Measurements from ENCODE around the gene HECW1.

The HECW1 gene

GRCh38 chr7:43431020-43431595, 318.7 kb downstream of the HECW1 start:
- no peak for DNase-seq (ENCODE audit: low read depth in 2 of 2)

DNA sequence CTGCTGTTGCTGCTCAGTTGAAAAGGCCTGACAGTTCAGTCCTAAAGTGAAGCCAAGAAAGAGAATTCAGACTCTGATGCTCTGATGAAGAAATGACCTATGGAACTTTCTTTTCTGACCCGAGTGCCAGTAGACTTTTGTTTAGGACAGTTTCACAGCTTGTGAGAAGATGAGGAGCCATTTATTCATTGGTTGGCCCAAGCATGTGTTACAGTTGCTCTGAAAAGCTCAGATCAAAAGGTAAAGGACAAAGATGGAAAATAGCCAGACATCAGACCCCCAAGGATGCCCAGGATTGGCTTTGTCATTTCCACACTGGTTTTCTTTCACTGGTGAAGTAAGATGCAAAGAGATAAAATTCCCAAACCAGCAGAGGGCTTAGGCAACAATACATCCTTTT, 321.2 kb downstream of the HECW1 start:
- DNase-seq (ENCODE audit: low read depth in 2 of 2): no peak

GRCh38 chr7:43437001-43437400, 324.6 kb downstream of the HECW1 start:
- DNase-seq (ENCODE audit: low read depth in 2 of 2): no peak

- no peak for DNase-seq (ENCODE audit: low read depth in 2 of 2)
Observed at GRCh38 chr7:43438897-43439479, 326.5 kb downstream of the HECW1 start.

- no peak for DNase-seq (ENCODE audit: low read depth in 2 of 2)
Observed at GRCh38 chr7:43439631-43440401, 327.4 kb downstream of the HECW1 start.

GRCh38 chr7:43441231-43442130, 329.0 kb downstream of the HECW1 start:
- no peak for DNase-seq (ENCODE audit: low read depth in 2 of 2)

- DNase-seq (ENCODE audit: low read depth in 2 of 2): no peak
Observed at GRCh38 chr7:43443381-43443780, 330.9 kb downstream of the HECW1 start.

DNA sequence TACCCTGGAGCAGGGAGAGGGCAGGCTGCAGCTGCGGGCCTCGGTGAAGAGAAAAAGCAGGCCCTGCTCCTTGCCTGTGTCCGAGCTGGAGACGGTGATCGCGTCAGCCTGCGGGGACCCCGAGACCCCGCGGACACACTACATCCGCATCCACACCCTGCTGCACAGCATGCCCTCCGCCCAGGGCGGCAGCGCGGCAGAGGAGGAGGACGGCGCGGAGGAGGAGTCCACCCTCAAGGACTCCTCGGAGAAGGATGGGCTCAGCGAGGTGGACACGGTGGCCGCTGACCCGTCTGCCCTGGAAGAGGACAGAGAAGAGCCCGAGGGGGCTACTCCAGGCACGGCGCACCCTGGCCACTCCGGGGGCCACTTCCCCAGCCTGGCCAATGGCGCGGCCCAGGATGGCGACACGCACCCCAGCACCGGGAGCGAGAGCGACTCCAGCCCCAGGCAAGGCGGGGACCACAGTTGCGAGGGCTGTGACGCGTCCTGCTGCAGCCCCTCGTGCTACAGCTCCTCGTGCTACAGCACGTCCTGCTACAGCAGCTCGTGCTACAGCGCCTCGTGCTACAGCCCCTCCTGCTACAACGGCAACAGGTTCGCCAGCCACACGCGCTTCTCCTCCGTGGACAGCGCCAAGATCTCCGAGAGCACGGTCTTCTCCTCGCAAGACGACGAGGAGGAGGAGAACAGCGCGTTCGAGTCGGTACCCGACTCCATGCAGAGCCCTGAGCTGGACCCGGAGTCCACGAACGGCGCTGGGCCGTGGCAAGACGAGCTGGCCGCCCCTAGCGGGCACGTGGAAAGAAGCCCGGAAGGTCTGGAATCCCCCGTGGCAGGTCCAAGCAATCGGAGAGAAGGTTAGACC, 332.5 kb downstream of the HECW1 start:
- no peak for DNase-seq (ENCODE audit: low read depth in 2 of 2)

DNA sequence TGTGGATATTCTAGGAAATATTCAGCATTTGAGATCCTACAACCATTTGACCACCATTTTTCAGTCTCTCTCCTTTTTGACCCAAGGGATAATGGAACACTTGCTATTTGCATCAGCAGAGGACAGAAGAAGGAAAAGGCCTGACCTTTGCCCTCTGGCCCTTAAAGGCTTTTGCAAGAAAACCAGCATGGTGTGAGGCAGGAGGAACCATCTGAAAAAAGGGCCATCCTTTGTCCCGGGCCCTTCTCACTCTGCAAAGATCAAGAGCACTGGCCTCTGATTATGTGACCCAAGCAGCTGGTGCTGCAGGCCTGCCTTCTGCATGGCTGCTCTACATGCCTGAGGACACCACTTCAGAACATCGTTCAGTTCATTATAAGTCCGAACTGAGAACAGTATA, 337.1 kb downstream of the HECW1 start:
- no peak for DNase-seq (ENCODE audit: low read depth in 2 of 2)

- DNase-seq (ENCODE audit: low read depth in 2 of 2): no peak
Observed at GRCh38 chr7:43450894-43451293, 338.4 kb downstream of the HECW1 start.

- peak in 1 of 2 experiments; percentile 28 for DNase-seq (ENCODE audit: low read depth in 2 of 2)
Observed at GRCh38 chr7:43454936-43455518, 342.6 kb downstream of the HECW1 start.

DNA sequence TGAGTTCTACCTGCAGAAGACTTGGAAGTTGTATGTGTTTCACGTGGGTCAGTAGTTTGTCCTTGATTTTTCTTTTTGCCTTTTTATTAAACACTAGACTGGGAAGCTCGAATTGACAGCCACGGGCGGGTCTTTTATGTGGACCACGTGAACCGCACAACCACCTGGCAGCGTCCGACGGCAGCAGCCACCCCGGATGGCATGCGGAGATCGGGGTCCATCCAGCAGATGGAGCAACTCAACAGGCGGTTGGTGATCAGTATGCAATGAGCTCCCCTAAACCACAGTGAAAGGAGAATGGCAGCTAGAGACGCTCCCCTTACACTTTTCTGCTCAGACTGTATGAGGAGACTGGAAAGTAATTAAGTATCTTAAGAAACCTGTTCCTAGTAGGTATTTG, 343.8 kb downstream of the HECW1 start:
- no peak for DNase-seq (ENCODE audit: low read depth in 2 of 2)

DNA sequence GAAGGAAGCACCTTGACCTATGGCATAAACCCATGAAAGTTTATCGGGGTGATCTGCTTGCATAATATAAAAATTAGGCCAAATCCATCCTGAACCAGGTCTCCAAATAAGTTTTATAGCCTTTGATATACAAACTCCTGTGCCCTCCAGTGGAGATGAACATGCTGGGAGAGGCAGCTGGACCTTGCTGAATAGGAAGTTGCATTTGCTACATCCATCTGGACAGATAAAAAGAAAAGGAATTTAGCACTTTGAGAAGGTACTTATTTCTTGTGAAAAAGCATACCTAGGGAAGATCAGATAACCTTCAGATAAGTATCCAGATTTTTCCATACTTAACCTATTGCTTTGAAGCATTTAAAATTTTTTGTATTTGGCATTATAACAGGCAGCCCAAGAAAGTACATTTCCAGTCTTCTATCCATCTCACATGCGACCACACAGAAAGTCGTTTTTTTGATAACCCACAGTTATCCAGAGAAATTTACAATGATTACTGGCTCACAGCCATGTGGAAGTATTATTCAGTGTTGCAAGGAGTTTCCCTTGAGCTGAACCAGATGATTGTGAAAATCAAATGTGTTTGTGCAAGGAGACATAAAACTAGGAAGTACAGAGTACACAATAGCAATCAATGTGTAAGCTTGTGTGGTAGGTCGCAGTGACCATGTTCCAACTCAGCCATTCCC, 346.0 kb downstream of the HECW1 start:
- no peak for DNase-seq (ENCODE audit: low read depth in 2 of 2)

- DNase-seq (ENCODE audit: low read depth in 2 of 2): no peak
Observed at GRCh38 chr7:43459019-43459337, 346.5 kb downstream of the HECW1 start.

DNA sequence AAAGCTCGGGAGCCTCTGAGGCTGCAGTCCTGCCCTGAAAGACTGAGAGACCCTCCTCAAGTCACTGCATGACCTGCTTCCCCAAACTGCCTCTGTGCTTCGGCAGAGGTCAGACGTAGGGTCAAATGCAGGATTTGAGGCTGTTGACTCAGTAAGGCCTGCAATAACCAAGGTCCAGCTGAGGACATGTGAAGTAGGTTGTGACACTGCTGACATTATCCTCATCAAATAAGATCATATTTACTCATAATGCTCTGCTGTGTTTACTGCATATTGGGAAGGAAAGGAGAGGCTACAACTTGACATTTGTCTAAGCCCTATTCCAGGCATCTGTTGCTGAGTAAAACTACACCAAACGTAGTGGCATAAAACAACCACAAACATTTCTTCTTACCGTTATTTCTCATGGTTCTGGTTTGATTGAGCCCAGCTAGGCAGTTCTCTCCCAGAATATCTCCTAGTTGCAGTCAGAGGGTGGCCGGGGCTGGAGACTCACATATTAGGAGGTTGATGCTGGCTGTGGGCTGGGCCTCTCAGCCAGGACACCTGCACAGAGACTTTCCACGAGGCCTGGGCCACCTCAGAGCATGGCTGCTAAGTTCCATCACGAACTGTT, 348.4 kb downstream of the HECW1 start:
- DNase-seq (ENCODE audit: low read depth in 2 of 2): no peak

- DNase-seq (ENCODE audit: low read depth in 2 of 2): no peak
Observed at GRCh38 chr7:43461349-43462024, 349.0 kb downstream of the HECW1 start.

DNA sequence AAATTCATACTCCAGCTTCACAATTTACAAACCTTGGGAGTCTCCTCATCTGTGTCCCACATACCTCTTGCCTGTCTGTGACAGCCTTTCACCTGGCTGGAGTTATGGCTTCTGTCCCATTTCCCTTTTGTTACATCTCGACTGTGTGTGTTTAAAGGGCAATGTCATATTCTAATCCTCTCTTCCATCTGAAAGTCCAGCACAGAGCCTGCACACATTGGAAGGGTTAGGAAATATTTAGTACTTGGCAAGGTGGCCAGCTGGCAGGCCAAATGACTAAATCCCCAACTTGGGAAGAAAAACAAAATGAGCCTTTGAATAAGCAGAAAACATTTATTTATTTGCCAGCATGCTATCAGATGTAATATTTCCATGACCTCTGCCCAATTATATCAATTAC, 350.4 kb downstream of the HECW1 start:
- DNase-seq (ENCODE audit: low read depth in 2 of 2): no peak

DNA sequence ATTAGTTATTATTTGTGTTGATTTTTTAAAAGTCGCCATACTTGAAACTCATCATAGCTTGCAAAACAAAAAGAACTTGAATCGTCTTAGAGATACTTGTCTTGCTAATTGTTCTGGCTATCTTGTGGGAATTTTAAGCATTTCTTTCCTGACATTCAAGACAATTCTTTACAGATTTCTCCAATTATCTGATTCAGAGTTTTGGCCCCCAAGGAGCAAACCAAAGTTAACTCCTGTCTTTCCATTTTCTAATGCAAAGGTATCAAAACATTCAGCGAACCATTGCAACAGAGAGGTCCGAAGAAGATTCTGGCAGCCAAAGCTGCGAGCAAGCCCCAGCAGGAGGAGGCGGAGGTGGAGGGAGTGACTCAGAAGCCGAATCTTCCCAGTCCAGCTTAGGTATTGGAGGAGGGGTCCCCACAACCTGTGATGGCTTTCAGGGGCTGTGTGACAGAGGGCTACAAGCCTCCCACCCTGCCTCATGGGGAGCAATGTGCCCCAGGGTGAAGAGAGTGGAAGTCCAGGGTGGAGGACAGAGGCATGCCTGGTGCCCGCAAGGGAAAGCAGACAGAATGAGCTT, 351.0 kb downstream of the HECW1 start:
- DNase-seq (ENCODE audit: low read depth in 2 of 2): no peak

Measured in fibroblast of skin of left biceps (primary cell).